Measurements from ENCODE around the gene HOXB3. TPM values are rescaled to one million over a fixed set of nuclear protein-coding genes. Genes with fewer than 3 reads are reported as not detected.

The HOXB3 gene
- polyA plus RNA-seq, 1 donor from 2014 or later, result 0.34 TPM

GRCh38 chr17:48592577-48592976 lies 2.5 kb upstream of the HOXB3 start:
- Mint-ChIP-seq H3K4me3 (peak overlapping the region; percentile 10 to 70 (median 60)), H3K36me3 (no peaks in the 10 kb centered on the region), H3K27me3 (peaks cover 80% of the 10 kb centered on the region), H3K27ac (peak overlapping the region; percentile 85 to 90 (median 90)), H3K9me3 (no peaks in the 10 kb centered on the region), H3K4me1 (peaks cover 12 to 18% (median 17%) of the 10 kb centered on the region in 3 donors)

- peak overlapping the region in 2 of 3 donors; percentile 64 to 90 for H3K27ac Mint-ChIP-seq
- H3K27me3 Mint-ChIP-seq, result peaks cover 81% of the 10 kb centered on the region
- peak overlapping the region in 1 of 4 donors; percentile 70 for H3K4me3 Mint-ChIP-seq
- peaks cover 10 to 22% (median 17%) of the 10 kb centered on the region in 3 donors for H3K4me1 Mint-ChIP-seq
- H3K9me3 Mint-ChIP-seq, result no peaks in the 10 kb centered on the region
- H3K36me3 Mint-ChIP-seq, result no peaks in the 10 kb centered on the region
These were observed 2.0 kb upstream of the HOXB3 start for GRCh38 chr17:48592057-48592514.

GRCh38 chr17:48591255-48592056 lies 1.4 kb upstream of the HOXB3 start:
- H3K27ac Mint-ChIP-seq, result peak overlapping the region in 1 of 3 donors; percentile 64
- H3K27me3 Mint-ChIP-seq, result peaks cover 80% of the 10 kb centered on the region
- peaks cover 7 to 23% (median 15%) of the 10 kb centered on the region in 3 donors for H3K4me1 Mint-ChIP-seq
- H3K9me3 Mint-ChIP-seq, result no peaks in the 10 kb centered on the region
- no peaks in the 10 kb centered on the region for H3K36me3 Mint-ChIP-seq
- peak overlapping the region in 2 of 4 donors; percentile 70 to 73 for H3K4me3 Mint-ChIP-seq

DNA sequence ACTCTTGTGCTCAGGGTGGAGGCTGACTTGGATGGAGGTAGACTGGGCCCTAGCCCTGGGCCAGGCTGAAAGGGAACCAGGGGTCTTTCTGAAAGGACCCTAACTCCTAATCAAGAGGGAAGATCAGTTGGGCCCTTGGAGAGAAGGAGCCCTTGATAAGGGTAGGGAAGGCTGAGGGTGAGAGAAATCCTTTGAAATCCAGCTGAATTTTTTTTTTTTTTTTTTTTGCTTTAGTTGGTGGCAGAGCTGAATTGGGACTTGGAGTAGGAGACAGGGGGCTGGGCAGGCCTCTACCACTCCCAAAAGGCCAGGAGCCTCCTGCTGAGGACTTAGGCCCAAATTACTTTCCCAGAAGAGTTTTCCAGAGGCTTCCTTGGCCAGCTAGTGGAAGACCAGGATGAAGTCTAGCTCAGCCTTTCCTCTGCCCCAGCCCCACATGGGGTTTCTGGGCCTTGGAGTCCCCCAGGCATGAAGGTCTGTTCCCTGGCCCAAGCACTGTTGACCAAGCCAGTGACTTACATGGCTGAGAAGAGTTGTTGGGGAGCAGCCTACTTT lies 643 bp upstream of the HOXB3 start:
- H3K27me3 Mint-ChIP-seq, result peaks cover 82% of the 10 kb centered on the region
- H3K4me1 Mint-ChIP-seq, result peaks cover 11 to 31% (median 20%) of the 10 kb centered on the region in 3 donors
- peak overlapping the region in 1 of 4 donors; percentile 70 for H3K4me3 Mint-ChIP-seq
- no peaks in the 10 kb centered on the region for H3K36me3 Mint-ChIP-seq
- H3K9me3 Mint-ChIP-seq, result no peaks in the 10 kb centered on the region
- H3K27ac Mint-ChIP-seq, result peak overlapping the region in 1 of 3 donors; percentile 91

DNA sequence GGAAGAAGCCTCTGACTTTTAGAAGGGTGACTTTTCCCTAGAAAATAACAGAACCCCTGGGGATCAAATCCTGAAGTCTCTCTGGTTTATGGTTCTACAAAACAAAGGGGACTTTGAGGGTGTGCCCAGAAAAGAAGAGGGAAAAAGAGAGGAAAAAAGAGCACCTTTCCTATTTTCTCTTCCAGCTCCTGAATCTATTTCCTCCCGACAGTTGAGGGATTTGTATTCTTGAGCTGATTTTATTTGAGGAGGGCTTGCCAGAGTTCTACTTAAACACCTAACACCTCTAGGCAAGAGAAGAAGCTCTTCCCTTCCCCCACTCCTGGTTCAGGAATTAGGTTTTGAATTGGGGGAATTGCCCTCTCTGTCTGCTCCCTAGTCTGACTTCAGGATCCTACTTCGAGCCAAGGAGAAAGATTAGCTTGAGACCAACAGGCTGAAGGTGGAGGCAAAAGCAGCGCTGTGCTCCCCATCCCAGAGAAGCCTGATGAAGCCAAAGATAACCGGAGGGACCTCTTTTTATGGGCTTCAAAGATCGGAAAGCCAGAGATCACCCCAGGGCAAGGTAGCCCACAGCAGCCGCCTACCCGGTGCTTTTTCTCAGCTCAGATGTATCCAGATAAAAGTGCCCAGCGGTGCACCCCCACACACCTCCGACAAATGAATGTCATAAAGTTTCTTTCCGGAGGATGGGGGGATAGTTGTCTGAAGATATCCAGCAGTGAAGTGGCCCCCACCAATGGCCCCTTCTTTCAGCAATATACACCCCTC lies 796 bp downstream of the HOXB3 start:
- Mint-ChIP-seq H3K9me3 (no peaks in the 10 kb centered on the region), H3K4me1 (peaks cover 17 to 38% (median 25%) of the 10 kb centered on the region in 3 donors), H3K36me3 (no peaks in the 10 kb centered on the region), H3K4me3 (peak overlapping the region in 1 of 4 donors; percentile 64), H3K27me3 (peaks cover 86% of the 10 kb centered on the region), H3K27ac (peak overlapping the region in 1 of 3 donors; percentile 91)

DNA sequence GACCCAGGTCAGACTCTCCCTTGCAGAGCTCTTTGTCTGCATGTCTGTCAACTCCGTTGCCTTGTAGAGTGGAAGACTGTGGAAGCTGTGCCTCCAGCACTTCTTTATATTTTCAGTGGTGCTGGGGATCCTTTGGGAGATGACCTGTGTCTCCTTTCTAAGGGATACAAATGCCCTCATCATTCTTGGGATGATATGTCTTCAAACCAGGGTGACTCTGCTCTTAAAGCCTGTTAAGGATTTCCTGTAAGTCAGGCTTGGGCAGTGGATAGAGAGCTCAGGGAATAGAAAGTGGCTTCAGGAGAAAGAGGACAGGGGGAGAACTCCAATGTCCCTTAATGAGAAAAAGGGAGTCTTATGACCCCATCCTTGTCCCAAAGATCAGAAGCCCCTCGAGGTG lies 1.5 kb downstream of the HOXB3 start:
- H3K27me3 Mint-ChIP-seq, result peaks cover 90% of the 10 kb centered on the region
- no peaks in the 10 kb centered on the region for H3K9me3 Mint-ChIP-seq
- H3K4me1 Mint-ChIP-seq, result peaks cover 17 to 39% (median 23%) of the 10 kb centered on the region in 3 donors
- no peaks in the 10 kb centered on the region for H3K36me3 Mint-ChIP-seq
- peak overlapping the region in 1 of 4 donors; percentile 59 for H3K4me3 Mint-ChIP-seq
- peak overlapping the region in 1 of 3 donors; percentile 91 for H3K27ac Mint-ChIP-seq

DNA sequence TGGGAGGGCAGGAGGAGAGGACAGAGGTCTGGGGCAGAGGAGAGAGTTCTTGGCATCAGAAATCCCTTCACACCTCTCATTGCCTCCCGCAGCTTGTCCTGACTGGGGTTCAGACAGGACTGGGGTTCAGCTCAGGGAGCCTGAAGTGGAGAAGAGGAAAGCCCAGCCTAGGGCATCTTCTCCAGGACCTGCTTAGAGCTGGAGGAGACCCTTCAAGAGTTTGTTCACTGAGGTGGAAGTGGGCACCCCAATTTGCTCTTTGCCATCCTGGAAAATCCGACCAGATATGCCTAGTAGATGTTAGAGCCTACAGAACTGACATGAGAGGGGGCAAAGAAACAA lies 2.0 kb downstream of the HOXB3 start:
- Mint-ChIP-seq H3K4me3 (peak overlapping the region in 1 of 4 donors; percentile 59), H3K27me3 (peaks cover 87% of the 10 kb centered on the region), H3K36me3 (no peaks in the 10 kb centered on the region), H3K27ac (peak overlapping the region in 1 of 3 donors; percentile 91), H3K4me1 (peaks cover 17 to 35% (median 21%) of the 10 kb centered on the region in 3 donors), H3K9me3 (no peaks in the 10 kb centered on the region)

GRCh38 chr17:48587276-48588073 lies 2.6 kb downstream of the HOXB3 start:
- H3K4me1 Mint-ChIP-seq, result peaks cover 19 to 32% (median 19%) of the 10 kb centered on the region in 3 donors
- peaks cover 86% of the 10 kb centered on the region for H3K27me3 Mint-ChIP-seq
- no peaks in the 10 kb centered on the region for H3K9me3 Mint-ChIP-seq
- H3K36me3 Mint-ChIP-seq, result no peaks in the 10 kb centered on the region
- peak overlapping the region; percentile 9 to 93 (median 91) for H3K27ac Mint-ChIP-seq
- peak overlapping the region in 1 of 4 donors; percentile 61 for H3K4me3 Mint-ChIP-seq

DNA sequence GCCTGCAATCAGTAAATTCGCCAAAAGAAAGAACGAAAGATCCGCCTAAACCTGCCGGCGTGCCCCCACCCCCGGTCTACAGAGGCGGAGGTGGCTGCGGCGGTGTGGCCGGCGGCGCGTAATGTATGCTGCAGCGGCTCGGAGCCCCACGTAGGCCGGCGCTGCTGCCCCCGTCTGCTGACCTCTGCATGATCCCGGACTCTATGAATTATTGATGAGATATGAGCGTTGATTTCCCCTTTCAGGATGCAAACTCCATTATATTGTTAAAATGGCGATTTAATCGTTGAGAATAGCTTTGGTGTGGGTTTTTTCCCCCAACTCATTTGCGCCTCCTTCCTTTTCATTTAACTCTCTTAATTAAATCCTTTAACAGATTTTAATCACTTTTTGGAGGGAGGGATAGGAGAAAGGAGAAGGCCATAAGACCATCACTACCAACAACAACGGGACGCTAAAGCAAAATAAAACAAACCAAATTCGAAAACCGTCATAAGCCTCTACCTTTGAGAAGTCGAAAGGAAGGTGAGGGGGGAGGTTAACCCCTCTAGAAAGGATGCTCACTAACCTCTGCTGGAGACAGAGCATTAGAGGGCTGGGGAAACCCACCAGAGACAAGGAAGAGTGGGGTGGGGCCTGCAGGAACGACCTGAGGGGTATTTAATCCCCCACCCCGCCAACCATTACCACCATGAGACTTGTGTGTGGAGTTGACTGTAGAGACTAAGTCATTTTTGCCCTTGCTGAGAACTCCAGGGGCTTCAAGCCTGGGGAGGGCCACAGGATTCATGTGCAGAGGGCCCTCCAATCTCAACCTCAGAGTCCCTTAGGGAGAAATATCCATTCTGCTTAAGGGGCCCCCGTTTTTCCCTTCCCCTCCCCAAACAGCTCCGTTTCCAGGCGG lies 3.4 kb downstream of the HOXB3 start:
- no peaks in the 10 kb centered on the region for H3K9me3 Mint-ChIP-seq
- peaks cover 86% of the 10 kb centered on the region for H3K27me3 Mint-ChIP-seq
- H3K36me3 Mint-ChIP-seq, result no peaks in the 10 kb centered on the region
- peak overlapping the region; percentile 9 to 93 (median 91) for H3K27ac Mint-ChIP-seq
- peaks cover 20 to 36% (median 21%) of the 10 kb centered on the region in 3 donors for H3K4me1 Mint-ChIP-seq
- H3K4me3 Mint-ChIP-seq, result peak overlapping the region; percentile 70 to 93 (median 85)

GRCh38 chr17:48584223-48584741 lies 5.8 kb downstream of the HOXB3 start:
- no peaks in the 10 kb centered on the region for H3K36me3 Mint-ChIP-seq
- peak overlapping the region in 1 of 3 donors; percentile 92 for H3K27ac Mint-ChIP-seq

GRCh38 chr17:48583708-48584222 lies 6.3 kb downstream of the HOXB3 start:
- peak overlapping the region in 3 of 4 donors; percentile 1 to 93 (median 2) for H3K4me3 Mint-ChIP-seq
- H3K36me3 Mint-ChIP-seq, result no peaks in the 10 kb centered on the region
- H3K9me3 Mint-ChIP-seq, result no peaks in the 10 kb centered on the region
- H3K4me1 Mint-ChIP-seq, result peaks cover 26 to 59% (median 28%) of the 10 kb centered on the region in 3 donors
- H3K27me3 Mint-ChIP-seq, result peaks cover 86% of the 10 kb centered on the region
- H3K27ac Mint-ChIP-seq, result peak overlapping the region in 1 of 3 donors; percentile 92

More at GRCh38 chr17:48584223-48584741, 5.8 kb downstream of the HOXB3 start:
- Mint-ChIP-seq H3K4me1 (peaks cover 22 to 54% (median 22%) of the 10 kb centered on the region in 3 donors), H3K27me3 (peaks cover 84% of the 10 kb centered on the region), H3K4me3 (peak overlapping the region in 3 of 4 donors; percentile 1 to 93 (median 2)), H3K9me3 (no peaks in the 10 kb centered on the region)

DNA sequence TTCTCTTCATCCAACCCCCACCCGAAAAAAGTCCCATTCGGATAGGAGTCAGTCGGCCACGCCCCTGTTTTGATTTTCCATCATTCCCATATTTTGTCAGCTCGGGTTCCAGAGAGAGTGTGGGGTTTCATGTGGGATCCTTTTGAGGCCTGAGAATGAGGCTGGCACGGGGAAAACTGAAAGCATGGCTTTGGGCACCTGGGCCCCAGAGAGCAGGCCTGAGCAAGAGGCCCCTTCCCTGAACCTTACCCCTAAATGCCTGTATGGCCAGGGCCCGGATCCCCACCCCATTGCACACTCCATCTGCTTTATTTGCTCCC lies 7.3 kb downstream of the HOXB3 start:
- Mint-ChIP-seq H3K27me3 (peaks cover 79% of the 10 kb centered on the region), H3K27ac (peak overlapping the region in 2 of 3 donors; percentile 87 to 92), H3K4me3 (peak overlapping the region in 3 of 4 donors; percentile 51 to 93 (median 67)), H3K4me1 (peaks cover 28 to 61% (median 30%) of the 10 kb centered on the region in 3 donors), H3K36me3 (no peaks in the 10 kb centered on the region), H3K9me3 (no peaks in the 10 kb centered on the region)
